HepG2 (cell line): ENCODE results near the gene CD99L2.

ENCODE experiments used
- EP300 ChIP-seq, 3 experiments: sonication (generic) in 1 of 3; formaldehyde crosslinking in 1 of 3; IDR thresholded peaks; 2 replicates each; pipeline versions ENCODE4 v1.5.1 to v1.6.1; 2011 to 2020; ENCODE audit warnings: low read depth in 2 of 3, low read length in 2 of 3, borderline replicate concordance in 1 of 3, improper control_type of control experiment in 1 of 3, mild to moderate bottlenecking in 1 of 3, missing genetic modification reagents in 1 of 3, moderate library complexity in 1 of 3
- KAT7 ChIP-seq: IDR thresholded peaks from 2 replicates; pipeline ENCODE4 v1.6.1; 2018; ENCODE audit warnings: borderline replicate concordance, missing compliant biosample characterization
- ZNF451 ChIP-seq: sonication (generic); formaldehyde crosslinking; IDR thresholded peaks from 2 replicates; pipeline ENCODE4 v1.5.0; 2020; ENCODE audit warnings: mild to moderate bottlenecking, missing genetic modification reagents
- TF ChIP-seq, protein P1 (sequence below): sonication (generic); formaldehyde crosslinking; IDR thresholded peaks from 2 replicates; pipeline ENCODE4 v1.4.0; 2020; ENCODE audit warnings: missing genetic modification reagents

DNA sequence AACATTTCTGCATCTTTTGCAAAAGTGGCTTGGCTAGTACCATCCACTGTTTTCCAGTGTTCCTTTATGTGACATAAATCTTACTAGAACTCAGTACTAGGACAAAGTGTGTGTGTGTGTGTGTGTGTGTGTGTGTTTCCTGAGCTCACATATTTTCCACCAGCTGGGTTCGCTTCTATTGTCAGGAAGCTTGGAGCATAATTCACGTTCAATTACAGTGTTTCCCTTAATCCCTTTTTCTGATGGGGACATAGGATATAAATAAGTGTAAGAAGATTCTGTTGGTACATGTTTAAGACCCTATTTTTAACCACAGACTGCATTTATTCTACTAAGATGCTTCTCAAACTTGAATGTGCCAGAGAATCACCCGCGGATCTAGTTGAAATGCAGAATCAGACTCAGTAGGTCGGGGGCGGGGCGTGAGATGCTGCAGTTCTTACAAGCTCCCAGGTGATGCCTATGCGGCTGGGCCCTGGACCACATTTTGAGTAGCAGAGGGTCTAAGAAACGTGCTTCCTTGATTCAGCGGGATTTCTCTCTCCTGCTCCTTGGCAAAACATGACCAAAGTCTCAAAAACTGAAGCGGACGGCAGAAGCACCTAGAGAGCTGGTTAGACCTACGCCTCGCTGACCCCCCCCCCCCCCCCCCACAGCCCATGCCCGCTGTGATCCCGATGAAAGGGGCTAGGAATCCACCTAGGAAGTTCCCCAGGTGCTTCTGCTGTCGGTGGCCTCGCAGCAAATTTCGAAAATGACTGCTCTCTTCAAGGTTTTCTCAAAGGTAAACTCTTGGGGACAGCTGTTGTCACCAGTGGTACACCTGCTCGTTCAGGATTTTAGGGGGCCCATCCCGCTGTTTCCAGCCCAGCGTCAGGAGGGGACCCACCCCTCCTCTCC lies 797 bp downstream of the CD99L2 start:
- TF ChIP-seq EP300 (IDR thresholded peaks at IDR 0.05; ENCODE audit: low read depth in 2 of 2, low read length in 2 of 2) (no peak), EP300 (CRISPR knock-in tag; IDR thresholded peaks at IDR 0.05; ENCODE audit: borderline replicate concordance) (no peak), KAT7 (CRISPR knock-in tag) (no peak), ZNF451 (no peak)
- TF ChIP-seq, protein P1, sequence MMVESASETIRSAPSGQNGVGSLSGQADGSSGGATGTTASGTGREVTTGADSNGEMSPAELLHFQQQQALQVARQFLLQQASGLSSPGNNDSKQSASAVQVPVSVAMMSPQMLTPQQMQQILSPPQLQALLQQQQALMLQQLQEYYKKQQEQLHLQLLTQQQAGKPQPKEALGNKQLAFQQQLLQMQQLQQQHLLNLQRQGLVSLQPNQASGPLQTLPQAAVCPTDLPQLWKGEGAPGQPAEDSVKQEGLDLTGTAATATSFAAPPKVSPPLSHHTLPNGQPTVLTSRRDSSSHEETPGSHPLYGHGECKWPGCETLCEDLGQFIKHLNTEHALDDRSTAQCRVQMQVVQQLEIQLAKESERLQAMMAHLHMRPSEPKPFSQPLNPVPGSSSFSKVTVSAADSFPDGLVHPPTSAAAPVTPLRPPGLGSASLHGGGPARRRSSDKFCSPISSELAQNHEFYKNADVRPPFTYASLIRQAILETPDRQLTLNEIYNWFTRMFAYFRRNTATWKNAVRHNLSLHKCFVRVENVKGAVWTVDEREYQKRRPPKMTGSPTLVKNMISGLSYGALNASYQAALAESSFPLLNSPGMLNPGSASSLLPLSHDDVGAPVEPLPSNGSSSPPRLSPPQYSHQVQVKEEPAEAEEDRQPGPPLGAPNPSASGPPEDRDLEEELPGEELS (CRISPR knock-in tag), result no peak
